SKM-1 treated with dmso at 0.1 percent for 144 hours (cell line): ENCODE data around the gene CPT2.

Experiments used
- DNase-seq: peaks from one replicate; lab custom pipeline; 2025; ENCODE audit not compliant: unreplicated experiment; lab: John Stamatoyannopoulos, UW

Gene CPT2

GRCh38 chr1:53214376-53214940, 17.8 kb downstream of the CPT2 start:
- no peak for DNase-seq

DNA sequence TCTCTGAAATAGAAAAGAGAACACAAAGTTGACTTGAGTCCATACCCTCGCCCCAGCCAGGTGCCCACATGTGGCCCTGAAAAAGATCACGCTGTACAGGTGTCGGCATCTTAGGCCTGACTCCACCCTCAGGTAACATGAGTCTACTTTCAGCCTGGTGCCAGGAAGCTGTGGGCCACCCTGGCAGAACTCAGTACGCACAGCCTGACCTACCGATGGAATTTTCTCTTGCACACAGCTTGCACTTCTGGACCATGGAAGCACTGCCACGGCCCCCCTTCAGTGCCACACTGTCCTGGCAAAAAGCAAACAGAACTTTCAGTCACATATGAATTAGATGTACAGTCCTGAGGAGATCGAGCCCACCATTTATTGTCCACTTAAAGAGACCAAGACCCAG, 21.6 kb downstream of the CPT2 start:
- no peak for DNase-seq

DNA sequence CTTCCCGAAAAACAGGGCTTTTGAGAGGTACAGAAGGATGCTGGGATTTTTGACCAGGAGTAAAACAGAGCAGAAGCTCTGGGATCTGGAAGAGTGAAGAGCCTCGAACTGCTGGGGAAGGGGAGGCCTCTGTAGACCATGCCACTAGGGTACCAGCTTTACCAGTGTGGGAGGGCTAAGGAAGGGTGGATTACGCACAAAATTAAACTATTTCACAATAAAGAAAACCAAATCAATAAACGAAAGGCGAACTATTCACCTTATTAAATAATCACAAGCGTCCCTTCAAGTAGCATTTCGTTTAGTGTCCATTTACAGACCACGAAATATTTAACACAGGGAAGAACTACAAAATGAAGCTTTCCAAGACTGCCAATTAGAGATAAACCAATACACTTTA, 23.1 kb downstream of the CPT2 start:
- no peak for DNase-seq

GRCh38 chr1:53220171-53220961, 23.7 kb downstream of the CPT2 start, which contains the start of gene CZIB:
Gene CZIB, minus strand, starts transcription at chr1:53220634. Its CDS starts 59 bp downstream, at chr1:53220575.
- DNase-seq: peak; percentile 90

GRCh38 chr1:53220962-53221286, 24.3 kb downstream of the CPT2 start:
- no peak for DNase-seq

DNA sequence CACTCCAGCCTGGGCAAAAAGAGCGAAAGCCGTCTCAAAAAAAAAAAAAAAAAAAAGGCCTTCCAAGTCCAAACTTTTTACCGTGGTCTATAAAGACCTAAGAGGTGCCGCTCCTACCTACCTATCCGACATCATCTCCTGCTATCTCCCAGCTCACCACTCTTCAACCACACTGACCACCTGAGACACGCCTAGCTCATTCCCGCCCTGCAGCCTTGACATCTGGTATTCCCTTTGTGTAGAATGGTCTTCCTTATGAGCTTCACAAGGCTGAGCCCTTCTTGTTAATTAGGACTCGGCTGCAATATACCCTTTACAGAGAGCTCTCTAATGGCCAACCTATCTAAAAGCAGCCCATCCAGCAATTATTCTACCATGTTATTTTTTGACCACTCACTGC, 41.0 kb downstream of the CPT2 start:
- DNase-seq: no peak

DNA sequence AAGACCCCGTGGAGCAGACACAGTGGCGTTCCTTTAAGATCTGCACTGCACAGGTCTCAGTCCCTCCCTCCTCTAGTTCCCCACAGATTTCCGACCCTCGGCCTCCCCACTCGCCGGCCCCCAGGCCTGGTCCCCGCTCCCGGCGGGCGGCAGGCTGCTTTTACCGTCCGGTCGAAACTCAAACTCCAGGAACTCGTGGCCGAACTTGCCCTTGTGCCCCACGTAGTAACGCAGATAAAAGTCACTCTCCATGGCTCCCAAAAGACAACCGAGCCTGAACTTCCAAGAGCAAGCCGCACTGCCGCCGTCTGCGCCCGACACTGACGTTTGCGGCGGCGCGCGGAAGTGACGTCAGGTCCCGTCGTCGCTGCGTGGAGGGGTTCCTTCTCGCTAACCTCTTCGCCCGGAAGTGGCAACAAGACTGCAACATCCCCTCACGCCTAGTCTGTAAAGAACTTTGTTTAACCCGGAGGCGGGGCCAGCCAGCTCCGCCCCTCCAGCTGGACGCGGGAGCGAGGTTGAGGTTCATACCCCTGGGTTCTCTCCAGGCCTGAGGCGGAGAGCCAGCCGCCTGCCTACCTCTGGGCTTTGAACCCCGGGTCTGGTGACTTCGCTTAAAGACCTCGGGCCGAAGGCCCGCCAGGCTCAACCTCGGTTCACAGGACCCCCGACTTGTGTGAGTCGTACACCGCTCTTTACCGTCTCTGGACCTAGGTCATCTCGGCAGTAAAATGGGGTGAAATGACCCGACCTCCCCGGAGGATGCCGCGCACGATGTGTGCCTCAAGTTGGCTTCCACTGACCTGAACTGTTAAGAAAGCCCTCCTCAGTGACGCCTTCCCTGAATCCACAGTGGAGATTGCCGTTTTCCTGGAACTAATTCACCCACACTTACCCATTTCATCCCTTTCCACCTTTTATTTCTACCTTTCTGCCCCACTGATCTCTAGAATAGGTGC, 41.9 kb downstream of the CPT2 start, which contains the start of gene MAGOH:
Gene MAGOH (minus strand): TSS at position 322 of the 959 bp plus-strand sequence. CDS start 70 bp downstream, at position 252.
- DNase-seq: peak; percentile 96

GRCh38 chr1:53241828-53242227, 45.2 kb downstream of the CPT2 start:
- DNase-seq: no peak

- DNase-seq: no peak
Measured at GRCh38 chr1:53242381-53242780, 45.8 kb downstream of the CPT2 start.

DNA sequence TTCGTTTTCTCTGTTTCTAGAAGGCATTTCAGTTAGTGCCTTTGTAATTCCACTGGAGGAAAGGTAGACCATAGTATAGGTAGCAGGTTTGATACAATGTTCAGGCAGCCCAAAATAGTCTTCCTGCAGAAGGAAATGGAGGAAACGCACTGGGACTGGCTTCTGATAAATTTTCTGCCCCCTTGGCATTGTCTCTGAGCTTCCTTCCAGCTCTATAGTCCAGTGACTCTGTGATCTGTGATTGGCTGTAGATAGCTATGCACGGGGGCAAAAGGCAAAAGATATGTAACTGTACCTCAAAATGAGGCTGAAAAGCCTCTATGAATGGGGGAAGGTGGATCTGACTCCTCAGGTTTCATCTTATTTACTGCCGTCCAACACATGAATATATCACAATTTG, 47.5 kb downstream of the CPT2 start:
- DNase-seq: no peak

DNA sequence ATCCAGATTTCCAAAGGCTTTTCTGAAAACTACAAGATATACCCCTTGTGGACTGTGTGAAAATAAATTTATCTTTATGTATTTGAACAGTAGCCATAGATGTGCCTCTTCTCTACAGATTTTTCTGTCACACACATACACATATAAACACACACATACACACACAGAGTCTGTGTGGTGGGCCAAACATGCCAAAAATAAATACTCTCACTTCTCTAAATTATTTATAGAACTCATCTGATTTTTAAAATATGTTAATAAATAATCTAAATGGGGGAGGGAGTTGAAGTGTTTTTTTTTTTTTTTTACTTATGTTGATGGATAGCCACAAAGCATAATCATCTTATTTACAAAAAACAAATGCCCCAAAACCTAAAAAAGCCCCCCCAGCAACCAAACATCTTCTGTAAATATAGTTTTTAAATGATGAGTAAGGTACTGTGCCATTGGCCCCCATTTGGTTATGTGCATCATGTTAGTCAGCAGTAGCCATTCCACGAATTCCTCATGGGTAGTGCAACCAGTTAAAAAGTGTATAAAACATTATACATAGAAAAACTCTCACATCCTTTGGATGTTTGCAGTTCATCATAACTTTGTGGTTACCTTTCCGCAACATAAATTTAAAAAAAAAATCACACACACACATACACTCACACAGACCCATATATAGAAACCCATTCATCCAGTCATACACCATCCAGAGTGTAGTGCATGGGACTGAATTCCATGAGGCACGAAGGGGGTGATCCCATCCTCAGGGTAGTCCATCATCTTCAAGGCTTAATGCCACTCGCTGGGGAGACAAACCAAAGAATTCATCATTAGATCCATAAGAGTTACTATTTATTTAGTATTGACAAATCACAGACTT, 49.9 kb downstream of the CPT2 start:
- no peak for DNase-seq

DNA sequence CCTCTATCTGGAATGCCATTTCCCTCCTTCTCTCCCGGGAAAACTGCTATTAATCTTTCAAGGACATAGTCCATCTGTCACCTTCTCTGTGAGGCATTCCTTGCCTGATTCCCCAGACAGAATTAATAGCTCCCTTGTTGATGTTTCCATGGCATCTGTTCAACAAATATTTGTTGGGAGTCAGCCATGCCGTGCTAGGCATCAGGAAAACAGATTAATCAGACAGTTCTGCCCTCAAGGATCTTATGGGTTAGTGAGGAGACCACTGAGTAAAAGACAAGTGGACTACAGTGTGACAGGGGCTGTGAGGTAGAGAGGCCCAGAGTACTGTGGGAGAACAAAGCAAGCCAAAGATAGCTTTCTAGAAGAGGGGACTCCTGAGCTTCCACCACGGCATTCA, 53.1 kb downstream of the CPT2 start:
- DNase-seq: no peak

- no peak for DNase-seq
Measured at GRCh38 chr1:53250325-53250724, 53.7 kb downstream of the CPT2 start.

DNA sequence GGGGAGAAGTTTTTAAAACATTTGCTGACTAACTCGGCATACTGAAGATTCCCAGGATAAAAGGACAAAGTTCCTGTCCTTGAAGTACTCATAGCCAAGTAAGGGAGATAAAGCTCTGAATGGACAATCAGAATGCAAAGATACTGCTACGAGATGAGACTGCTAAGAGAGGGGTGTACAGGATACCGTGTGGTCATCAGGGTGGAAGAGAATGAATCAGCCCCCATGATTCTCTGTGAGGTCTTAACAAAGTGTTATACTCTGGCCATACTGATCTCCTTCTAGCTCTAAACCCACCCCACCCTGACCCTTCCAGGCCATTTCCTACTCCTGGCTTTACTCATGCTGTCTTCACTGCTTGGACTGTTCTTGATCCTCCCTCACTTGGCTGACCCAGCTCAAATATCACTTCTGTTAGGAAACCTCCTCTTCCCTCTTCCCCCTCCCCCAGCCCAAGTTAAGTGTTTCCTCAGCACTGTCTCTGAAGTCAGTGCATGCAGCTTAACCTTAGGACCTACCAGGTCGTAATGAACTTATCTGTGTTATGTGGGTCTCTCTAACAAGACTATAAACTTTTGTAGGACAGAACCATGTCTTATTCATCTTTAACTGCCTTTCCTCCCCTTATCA, 57.5 kb downstream of the CPT2 start:
- DNase-seq: no peak

GRCh38 chr1:53255031-53255430, 58.4 kb downstream of the CPT2 start:
- DNase-seq: no peak

DNA sequence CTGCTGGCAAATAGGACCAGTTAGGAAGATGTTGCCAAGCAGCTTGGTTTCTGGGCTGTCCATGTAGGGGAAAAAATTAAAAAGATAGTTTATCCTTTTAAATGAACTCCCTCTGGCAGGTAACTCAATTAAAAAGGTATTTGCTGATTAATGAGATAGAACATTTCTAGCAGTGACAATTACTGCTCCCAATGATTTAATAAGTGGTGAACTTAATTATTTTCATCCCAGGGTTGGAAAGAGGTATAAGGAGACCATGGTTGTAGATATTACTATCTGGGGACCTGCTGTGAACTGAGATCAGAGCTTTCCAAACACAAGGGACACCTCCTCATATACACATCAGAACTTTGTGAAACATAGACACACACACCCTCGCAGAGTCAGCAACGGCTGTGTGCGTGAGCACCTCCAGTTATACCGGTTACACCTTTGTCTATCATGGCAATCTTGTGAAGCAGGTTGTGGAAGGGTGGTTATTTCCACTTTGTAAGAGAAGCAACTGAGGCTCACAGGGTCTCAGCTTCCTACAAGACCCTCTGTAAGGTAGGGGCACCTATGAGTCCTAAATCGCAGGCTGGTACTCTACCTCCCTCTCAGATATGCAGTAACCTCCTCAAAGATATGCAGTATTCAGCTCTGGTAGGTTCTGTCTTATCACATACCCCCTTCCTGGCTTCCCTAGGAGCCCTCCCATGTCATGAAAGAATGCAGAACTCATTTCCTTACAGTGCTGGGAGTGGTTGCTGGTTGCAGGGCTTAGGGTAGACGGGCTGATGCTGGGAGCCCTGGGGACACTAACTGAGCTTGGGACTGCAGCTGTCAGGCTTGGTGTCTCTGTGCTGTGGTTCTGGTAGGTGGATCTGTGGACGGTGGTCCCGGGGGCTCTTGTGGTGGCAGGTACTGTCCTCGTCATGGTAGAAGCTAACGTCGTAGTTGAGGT, 60.2 kb downstream of the CPT2 start:
- no peak for DNase-seq

- no peak for DNase-seq
Measured at GRCh38 chr1:53257454-53258081, 60.9 kb downstream of the CPT2 start.

DNA sequence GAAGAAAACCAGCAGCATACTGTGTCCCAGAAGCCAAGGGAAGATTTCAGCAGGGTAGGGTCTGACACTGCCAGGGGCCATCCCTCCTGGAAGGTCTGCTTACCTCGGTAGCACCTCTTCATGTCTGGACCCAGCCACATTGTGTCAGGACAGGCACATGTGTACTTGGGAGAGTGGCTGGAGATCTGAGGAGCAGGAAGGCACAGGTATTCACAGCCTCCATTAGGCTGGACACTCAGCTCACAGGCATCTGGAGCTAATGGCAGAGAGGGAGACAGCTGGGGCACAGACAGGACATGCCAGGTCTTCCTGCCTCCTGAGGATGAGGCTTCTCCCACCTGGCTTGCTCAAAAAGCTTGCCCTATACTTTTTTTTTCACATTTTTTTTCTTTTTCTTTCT, 61.6 kb downstream of the CPT2 start:
- DNase-seq: no peak

GRCh38 chr1:53259932-53260331, 63.3 kb downstream of the CPT2 start:
- no peak for DNase-seq
